Smooth muscle cell (in vitro differentiated cells): ENCODE data around the gene PDZD2. TPM values are rescaled to one million over a fixed set of nuclear protein-coding genes. Genes with fewer than 3 reads are reported as not detected.
"Not testable (repeated sequence)": the region's sequence is repeated elsewhere in the genome, so short reads cannot be mapped to it uniquely, and the experiment has no call there.

ENCODE experiments used
- DNase-seq: peaks from one replicate; lab custom pipeline; 2025; ENCODE audit not compliant: unreplicated experiment; lab: John Stamatoyannopoulos, UW
- H2AFZ ChIP-seq: fragments of 200-600 bp; sonication (generic); 2 replicates; pipeline ENCODE4 v1.6.0; 2016; ENCODE audit warnings: antibody characterized with exemption, low read depth, mild to moderate bottlenecking
- H3F3A ChIP-seq: fragments of 200-600 bp; sonication (generic); 2 replicates; pipeline ENCODE4 v1.6.0; 2017; ENCODE audit warnings: antibody characterized with exemption, low read depth
- H3K27ac ChIP-seq: fragments of 200-600 bp; sonication (generic); 2 replicates; pipeline ENCODE4 v1.5.1; 2016; ENCODE audit warnings: low read depth, mild to moderate bottlenecking
- H3K27me3 ChIP-seq: fragments of 200-600 bp; sonication (generic); 2 replicates; pipeline ENCODE4 v1.6.1; 2016; ENCODE audit warnings: low read depth, mild to moderate bottlenecking
- H3K36me3 ChIP-seq: fragments of 200-600 bp; sonication (generic); 2 replicates; pipeline ENCODE4 v1.5.1; 2016; ENCODE audit warnings: low read depth
- H3K4me1 ChIP-seq: fragments of 200-600 bp; sonication (generic); 2 replicates; pipeline ENCODE4 v1.5.1; 2016; ENCODE audit warnings: low read depth
- H3K4me2 ChIP-seq: fragments of 200-600 bp; sonication (generic); 2 replicates; pipeline ENCODE4 v1.6.0; 2016; ENCODE audit warnings: mild to moderate bottlenecking
- H3K4me3 ChIP-seq: fragments of 200-600 bp; sonication (generic); 2 replicates; pipeline ENCODE4 v1.5.1; 2016; ENCODE audit warnings: mild to moderate bottlenecking
- H3K79me2 ChIP-seq: fragments of 200-600 bp; sonication (generic); 2 replicates; pipeline ENCODE4 v1.6.0; 2016; ENCODE audit warnings: low read depth, mild to moderate bottlenecking
- H3K9ac ChIP-seq: fragments of 200-600 bp; sonication (generic); 2 replicates; pipeline ENCODE4 v1.6.0; 2016; ENCODE audit warnings: low read depth
- H3K9me3 ChIP-seq: fragments of 200-600 bp; sonication (generic); replicated peaks from 2 replicates; pipeline ENCODE4 v1.5.1; 2016; ENCODE audit warnings: low read depth
- H4K20me1 ChIP-seq: fragments of 200-600 bp; sonication (generic); 2 replicates; pipeline ENCODE4 v1.6.0; 2016; ENCODE audit warnings: low read depth
- WGBS: methylation state at CpG from one replicate; pipeline ENCODE4 v1.1.7; 2016; ENCODE audit warnings: low lambda C conversion rate; 5-methylcytosine and 5-hydroxymethylcytosine counted together
- polyA plus RNA-seq: library from polyadenylated mRNA; unstranded; fragments of >200 nt; fragmentation: Nextera tagmentation; extraction: Ambion mirVana; gene quantifications from 2 replicates; pipeline ENCODE4 v1.2.1, GENCODE V29; 2016
- total RNA-seq: library from RNA; depleted of rRNA; stranded (reverse); fragments of >200 nt; gene quantifications from 2 replicates; pipeline ENCODE4 v1.2.3, GENCODE V29; 2014
- TF ChIP-seq, protein P1 (sequence below): fragments of 200-600 bp; sonication (generic); IDR thresholded peaks from 2 replicates; pipeline ENCODE4 v1.5.1; 2017; ENCODE audit warnings: borderline replicate concordance, mild to moderate bottlenecking, antibody characterized with exemption; ENCODE audit not compliant: insufficient read depth, poor library complexity, severe bottlenecking

Gene PDZD2
- total and polyA plus RNA-seq, 2 experiments from 2014 or later = 3.2 to 4.1 TPM

DNA sequence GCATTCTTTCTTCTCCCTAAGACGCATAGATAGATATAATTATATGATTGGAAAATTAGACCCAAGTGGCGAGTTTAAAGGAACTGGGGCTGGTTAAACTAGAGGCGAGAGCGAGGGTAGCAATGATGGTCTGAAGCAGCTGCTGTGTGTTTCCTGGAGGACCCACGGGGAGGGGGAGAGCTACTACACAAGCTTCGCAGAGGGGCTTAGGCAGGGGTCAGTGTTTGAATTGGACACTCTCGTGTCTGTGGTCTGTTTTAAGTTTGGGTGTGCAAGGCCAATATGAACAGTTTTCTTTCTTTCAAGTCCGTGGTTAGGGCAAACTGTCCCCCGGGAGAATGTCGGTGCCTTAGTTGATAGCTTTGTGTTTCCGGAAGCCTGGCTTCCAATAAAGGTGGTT is 43.1 kb downstream of the PDZD2 start:
- H3K79me2 ChIP-seq = no peaks in the 10 kb centered on the region
- H3F3A ChIP-seq = no peaks in the 10 kb centered on the region
- no peak overlapping the region for H3K4me3 ChIP-seq
- no peaks in the 10 kb centered on the region for H3K4me1 ChIP-seq
- H3K27me3 ChIP-seq = no peaks in the 10 kb centered on the region
- no peak overlapping the region for H3K4me2 ChIP-seq
- no peaks in the 10 kb centered on the region for H3K9me3 ChIP-seq
- no peak overlapping the region for H3K27ac ChIP-seq
- no peaks in the 10 kb centered on the region for H3K36me3 ChIP-seq
- no peak overlapping the region for H2AFZ ChIP-seq
- H4K20me1 ChIP-seq = no peaks in the 10 kb centered on the region
- no peak for DNase-seq
- H3K9ac ChIP-seq = no peak overlapping the region
- WGBS = 76% methylated on average over 11 of the region's 11 CpGs
- TF ChIP-seq, protein P1, sequence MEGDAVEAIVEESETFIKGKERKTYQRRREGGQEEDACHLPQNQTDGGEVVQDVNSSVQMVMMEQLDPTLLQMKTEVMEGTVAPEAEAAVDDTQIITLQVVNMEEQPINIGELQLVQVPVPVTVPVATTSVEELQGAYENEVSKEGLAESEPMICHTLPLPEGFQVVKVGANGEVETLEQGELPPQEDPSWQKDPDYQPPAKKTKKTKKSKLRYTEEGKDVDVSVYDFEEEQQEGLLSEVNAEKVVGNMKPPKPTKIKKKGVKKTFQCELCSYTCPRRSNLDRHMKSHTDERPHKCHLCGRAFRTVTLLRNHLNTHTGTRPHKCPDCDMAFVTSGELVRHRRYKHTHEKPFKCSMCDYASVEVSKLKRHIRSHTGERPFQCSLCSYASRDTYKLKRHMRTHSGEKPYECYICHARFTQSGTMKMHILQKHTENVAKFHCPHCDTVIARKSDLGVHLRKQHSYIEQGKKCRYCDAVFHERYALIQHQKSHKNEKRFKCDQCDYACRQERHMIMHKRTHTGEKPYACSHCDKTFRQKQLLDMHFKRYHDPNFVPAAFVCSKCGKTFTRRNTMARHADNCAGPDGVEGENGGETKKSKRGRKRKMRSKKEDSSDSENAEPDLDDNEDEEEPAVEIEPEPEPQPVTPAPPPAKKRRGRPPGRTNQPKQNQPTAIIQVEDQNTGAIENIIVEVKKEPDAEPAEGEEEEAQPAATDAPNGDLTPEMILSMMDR = no peak

DNA sequence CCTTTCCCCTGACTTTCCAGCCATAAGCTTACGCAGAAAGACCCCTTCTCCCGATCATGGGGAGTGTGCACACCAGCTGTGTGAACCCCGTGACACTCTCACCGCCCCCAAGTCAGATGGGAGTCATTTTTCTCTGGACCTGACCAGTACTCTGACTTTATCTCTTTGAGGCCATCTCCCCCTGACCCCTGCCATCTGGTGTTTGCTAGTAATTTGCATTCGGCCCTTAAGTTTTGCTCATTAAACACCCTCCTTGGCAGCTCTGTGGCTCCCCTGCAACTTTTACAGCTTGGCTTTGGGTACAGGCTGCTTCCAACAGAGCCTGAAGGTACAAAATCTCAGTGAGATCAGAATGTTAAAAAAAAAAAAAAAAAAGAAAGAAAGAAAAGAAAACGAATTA is 43.9 kb downstream of the PDZD2 start:
- H3K4me1 ChIP-seq = no peaks in the 10 kb centered on the region
- H4K20me1 ChIP-seq = no peaks in the 10 kb centered on the region
- no peak overlapping the region for H3K4me3 ChIP-seq
- no peak overlapping the region for H3K27ac ChIP-seq
- H3K27me3 ChIP-seq = no peaks in the 10 kb centered on the region
- H2AFZ ChIP-seq = no peak overlapping the region
- no peaks in the 10 kb centered on the region for H3K36me3 ChIP-seq
- no peak for DNase-seq
- H3F3A ChIP-seq = no peaks in the 10 kb centered on the region
- H3K79me2 ChIP-seq = no peaks in the 10 kb centered on the region
- TF ChIP-seq, protein P1 = no peak
- H3K9ac ChIP-seq = no peak overlapping the region
- no peak overlapping the region for H3K4me2 ChIP-seq
- WGBS = 74% methylated on average over 6 of the region's 6 CpGs
- no peaks in the 10 kb centered on the region for H3K9me3 ChIP-seq

DNA sequence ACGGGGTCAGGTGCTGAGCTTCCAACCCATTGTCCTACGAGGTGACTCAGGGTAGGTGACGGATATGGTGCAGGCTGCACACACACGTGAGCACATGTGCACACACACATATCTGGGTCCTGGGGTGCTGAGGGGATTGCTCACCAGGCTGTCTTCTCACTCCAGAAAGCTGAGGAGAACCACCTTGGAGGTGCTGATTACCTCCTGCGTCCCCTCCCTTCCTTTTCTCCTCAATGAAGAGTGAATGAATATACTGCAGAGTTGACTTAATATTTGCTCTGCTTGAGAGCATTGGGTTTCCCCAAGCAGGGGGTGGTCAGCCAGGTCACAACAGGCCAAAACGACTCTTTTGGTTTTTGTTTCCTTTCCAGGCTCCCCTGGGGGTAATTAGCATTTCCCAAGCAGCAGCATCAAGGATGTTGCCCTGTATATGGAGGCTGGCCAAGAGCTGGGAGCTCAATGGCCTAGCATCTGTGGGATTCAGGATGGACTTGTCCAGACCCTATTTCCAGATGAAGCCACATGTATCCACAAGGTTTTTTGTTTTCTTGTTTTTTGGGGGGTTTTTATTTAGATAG is 49.7 kb downstream of the PDZD2 start:
- Histone ChIP-seq H3K9me3 (no peaks in the 10 kb centered on the region), H4K20me1 (no peaks in the 10 kb centered on the region), H3K79me2 (no peaks in the 10 kb centered on the region), H3K36me3 (no peaks in the 10 kb centered on the region), H3K4me2 (no peak overlapping the region), H3K9ac (no peak overlapping the region), H3K27me3 (no peaks in the 10 kb centered on the region), H3F3A (no peaks in the 10 kb centered on the region), H3K4me1 (no peaks in the 10 kb centered on the region), H2AFZ (no peak overlapping the region), H3K4me3 (no peak overlapping the region), H3K27ac (no peak overlapping the region)
- DNase-seq = no peak
- TF ChIP-seq, protein P1 = no peak
- WGBS = 69% methylated on average over 6 of the region's 6 CpGs

DNA sequence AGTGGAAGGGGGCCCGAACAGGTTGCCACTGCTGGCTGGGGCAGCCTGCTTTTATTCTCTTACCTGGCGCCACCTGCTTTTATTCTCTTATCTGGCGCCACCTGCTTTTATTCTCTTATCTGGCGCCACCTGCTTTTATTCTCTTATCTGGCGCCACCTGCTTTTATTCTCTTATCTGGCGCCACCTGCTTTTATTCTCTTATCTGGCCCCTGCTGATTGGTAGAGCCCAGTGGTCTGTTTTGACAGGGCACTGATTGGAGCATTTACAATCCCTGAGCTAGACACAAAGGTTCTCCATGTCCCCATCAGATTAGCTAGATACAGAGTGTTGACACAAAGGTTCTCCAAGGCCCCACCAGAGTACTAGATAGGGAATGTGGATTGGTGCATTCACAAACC is 52.5 kb downstream of the PDZD2 start:
- WGBS = 94% methylated on average over 6 of the region's 6 CpGs
- H3K4me2 ChIP-seq, H4K20me1 ChIP-seq: not testable (repeated sequence)

More for the DNA sequence above, 52.5 kb downstream of the PDZD2 start:
- not testable (repeated sequence) for H3K36me3 ChIP-seq, H2AFZ ChIP-seq, H3K27me3 ChIP-seq, H3F3A ChIP-seq, H3K4me1 ChIP-seq, H3K9me3 ChIP-seq, H3K9ac ChIP-seq, DNase-seq, H3K79me2 ChIP-seq, H3K4me3 ChIP-seq, H3K27ac ChIP-seq
